Measurements from ENCODE around the gene ITK. TPM values are rescaled to one million over a fixed set of nuclear protein-coding genes. Genes with fewer than 3 reads are reported as not detected.

ITK gene
- total RNA-seq, 4 donors from 2014 or later: 0.78 to 5.2 (median 2.1) TPM

DNA sequence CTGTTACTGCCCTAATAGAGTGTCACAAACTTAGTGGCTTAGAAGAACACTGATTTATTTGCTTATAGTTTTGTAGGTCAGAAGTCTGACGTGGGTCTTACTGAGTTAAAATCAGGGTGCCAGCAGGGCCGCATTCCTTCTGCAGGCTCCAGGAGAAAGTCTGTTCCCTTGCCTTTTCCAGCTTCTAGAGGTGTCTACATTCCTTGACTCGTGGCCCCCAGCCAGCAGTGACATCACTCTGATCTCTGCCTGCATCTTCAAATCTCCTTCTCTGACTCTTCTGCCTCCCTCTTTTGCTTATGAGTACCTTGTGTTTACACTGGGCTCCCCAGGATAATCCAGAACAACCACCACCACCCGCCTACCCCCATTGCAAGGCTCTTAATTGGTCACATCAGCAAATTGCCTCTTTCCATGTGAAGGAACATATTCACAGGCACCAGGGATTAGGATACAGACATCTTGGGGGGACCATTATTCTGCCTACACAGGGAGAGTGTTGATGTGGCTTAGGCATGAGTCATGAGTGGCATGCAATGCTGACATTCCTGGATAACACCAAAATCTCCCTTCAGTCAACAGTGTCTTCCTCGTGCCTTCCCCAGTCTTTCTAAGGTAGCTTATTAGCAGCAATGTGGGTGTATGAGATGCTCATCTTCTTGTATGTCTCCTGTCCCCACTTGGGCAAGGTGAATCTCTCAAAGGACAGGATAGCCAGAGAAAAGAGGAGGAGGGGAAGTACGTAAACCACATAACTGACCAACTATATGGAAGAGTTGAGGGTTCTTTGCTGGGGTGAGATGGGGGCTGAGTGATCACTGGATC is 109.7 kb downstream of the ITK start:
- 68 to 72% methylated on average over 6 of the region's 6 CpGs for WGBS, 2 donors
- TF ChIP-seq POLR2A (IDR thresholded peaks at IDR 0.05): no peak
- TF ChIP-seq CTCF (IDR thresholded peaks at IDR 0.05): no peak
- no peak for DNase-seq (ENCODE audit: low spot score in 2 of 2)
- no peak overlapping the region for H3K4me3 ChIP-seq (ENCODE audit: low read depth, poor library complexity, severe bottlenecking)
- intact Hi-C loops (cut with DNase I; ENCODE audit: low total_unique reads): no loop called here

GRCh38 chr5:157290981-157291711 is 110.5 kb downstream of the ITK start:
- no peak overlapping the region for H3K4me3 ChIP-seq (ENCODE audit: low read depth, poor library complexity, severe bottlenecking)
- no peak for TF ChIP-seq POLR2A (IDR thresholded peaks at IDR 0.05)
- no peak for TF ChIP-seq CTCF (IDR thresholded peaks at IDR 0.05)
- no peak for DNase-seq (ENCODE audit: low spot score in 2 of 2)
- 64% methylated on average over 10 of the region's 10 CpGs for WGBS, 2 donors
- intact Hi-C loops (cut with DNase I; ENCODE audit: low total_unique reads): no loop called here

DNA sequence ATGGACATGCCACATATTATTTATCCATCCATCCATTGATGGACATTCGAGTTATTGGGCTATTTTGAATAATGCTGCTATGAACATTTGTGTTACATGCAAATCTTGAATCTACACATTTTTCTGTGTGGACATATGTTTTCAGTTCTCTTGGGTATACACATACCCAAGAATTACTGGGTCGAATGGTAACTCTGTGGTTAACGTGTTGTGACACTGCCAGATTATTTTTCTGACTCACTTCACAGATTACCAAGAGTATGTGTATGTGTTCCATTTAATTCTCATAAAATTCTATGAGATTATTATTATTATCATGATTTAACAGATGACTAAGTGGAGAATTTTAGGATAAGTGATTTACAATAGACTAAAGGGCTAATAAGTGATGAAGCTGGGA is 112.0 kb downstream of the ITK start:
- WGBS, 2 donors: 85% methylated on average over 3 of the region's 3 CpGs
- no peak for DNase-seq (ENCODE audit: low spot score in 2 of 2)
- H3K4me3 ChIP-seq (ENCODE audit: low read depth, poor library complexity, severe bottlenecking): no peak overlapping the region
- TF ChIP-seq POLR2A (IDR thresholded peaks at IDR 0.05) (no peak), CTCF (IDR thresholded peaks at IDR 0.05) (no peak)
- intact Hi-C loops (cut with DNase I; ENCODE audit: low total_unique reads): no loop called here

DNA sequence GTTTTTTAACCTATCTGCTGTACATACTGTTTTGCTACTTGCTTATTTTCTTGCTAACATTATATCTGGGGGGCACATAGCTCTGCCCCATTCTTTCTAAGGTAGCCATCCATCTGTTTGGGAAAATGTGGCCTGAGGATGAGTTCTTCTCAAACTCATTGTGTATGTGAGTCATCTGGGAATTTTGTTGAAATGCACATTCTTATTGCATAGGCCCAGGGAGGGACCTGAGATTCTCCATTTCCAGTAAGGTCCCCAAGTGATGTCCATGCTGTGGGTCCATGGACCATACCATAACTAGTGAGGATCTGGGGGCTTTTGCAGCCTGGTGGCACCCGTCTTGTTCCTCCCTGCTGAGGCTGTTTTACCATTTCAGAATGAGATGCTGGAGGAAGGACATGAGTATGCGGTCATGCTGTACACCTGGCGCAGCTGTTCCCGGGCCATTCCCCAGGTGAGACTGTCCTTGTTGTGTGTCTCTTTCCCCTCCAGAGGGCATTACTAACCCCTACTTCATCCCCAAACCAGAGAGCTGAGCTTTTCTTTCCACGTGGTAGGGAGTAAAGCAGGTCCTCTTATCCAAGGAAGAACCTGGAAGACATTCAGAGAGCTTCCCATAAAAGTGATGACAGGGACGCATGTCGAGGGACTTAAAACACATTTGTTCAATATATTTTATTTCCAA is 113.9 kb downstream of the ITK start:
- intact Hi-C loops (cut with DNase I; ENCODE audit: low total_unique reads): no loop called here
- whole genome bisulfite sequencing, 2 donors: 86 to 87% methylated on average over 7 of the region's 7 CpGs
- no peak overlapping the region for H3K4me3 ChIP-seq (ENCODE audit: low read depth, poor library complexity, severe bottlenecking)
- DNase-seq (ENCODE audit: low spot score in 2 of 2): no peak
- TF ChIP-seq CTCF (IDR thresholded peaks at IDR 0.05) (no peak), POLR2A (IDR thresholded peaks at IDR 0.05) (no peak)

DNA sequence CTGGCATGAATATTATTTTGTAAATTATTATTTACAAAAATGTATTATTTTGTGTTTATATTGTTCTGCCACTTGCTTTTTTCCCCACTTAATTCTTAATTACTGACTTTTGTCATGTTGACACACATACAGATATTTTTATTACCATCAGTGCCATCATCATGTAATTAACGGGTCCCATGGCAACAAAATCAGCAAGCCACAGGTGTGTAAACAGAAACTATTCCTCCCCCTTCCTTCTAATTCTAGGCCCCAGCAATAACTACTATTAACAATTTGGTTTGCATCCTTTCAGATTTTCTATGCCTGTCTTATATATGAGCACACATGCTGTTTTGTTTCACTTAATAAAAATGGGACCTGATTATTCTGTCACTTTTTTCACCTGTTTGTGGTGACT is 114.6 kb downstream of the ITK start:
- no peak for DNase-seq (ENCODE audit: low spot score in 2 of 2)
- WGBS, 2 donors: 29 to 42% methylated on average over 1 of the region's 1 CpG
- H3K4me3 ChIP-seq (ENCODE audit: low read depth, poor library complexity, severe bottlenecking): no peak overlapping the region
- intact Hi-C loops (cut with DNase I; ENCODE audit: low total_unique reads): no loop called here
- TF ChIP-seq CTCF (IDR thresholded peaks at IDR 0.05) (no peak), POLR2A (IDR thresholded peaks at IDR 0.05) (no peak)
